SKM-1 treated with dmso at 0.1 percent for 144 hours (cell line): Measurements from ENCODE around the gene SCTR.
"Not testable (repeated sequence)": the region's sequence is repeated elsewhere in the genome, so short reads cannot be mapped to it uniquely, and the experiment has no call there.

Source experiments
- DNase-seq: peaks from one replicate; lab custom pipeline; 2025; ENCODE audit not compliant: unreplicated experiment; lab: John Stamatoyannopoulos, UW

SCTR gene

GRCh38 chr2:119417908-119418307 lies 106.4 kb downstream of the SCTR start:
- DNase-seq, result no peak

- no peak for DNase-seq
Measured at GRCh38 chr2:119416299-119416923, 107.9 kb downstream of the SCTR start.

- no peak for DNase-seq
Measured at GRCh38 chr2:119415630-119416029, 108.7 kb downstream of the SCTR start.

- no peak for DNase-seq
Measured at GRCh38 chr2:119414894-119415293, 109.4 kb downstream of the SCTR start.

GRCh38 chr2:119409506-119409905 lies 114.8 kb downstream of the SCTR start:
- no peak for DNase-seq

- no peak for DNase-seq
Measured at GRCh38 chr2:119408221-119408619, 116.1 kb downstream of the SCTR start.

GRCh38 chr2:119407430-119408220 lies 116.7 kb downstream of the SCTR start:
- peak; percentile 61 for DNase-seq

GRCh38 chr2:119405151-119405550 lies 119.1 kb downstream of the SCTR start:
- DNase-seq, result no peak

GRCh38 chr2:119403618-119404017 lies 120.7 kb downstream of the SCTR start:
- not testable (repeated sequence) for DNase-seq

- peak; percentile 78 for DNase-seq
Measured at GRCh38 chr2:119402645-119403560, 121.4 kb downstream of the SCTR start.

GRCh38 chr2:119402106-119402505 lies 122.2 kb downstream of the SCTR start:
- no peak for DNase-seq

- DNase-seq, result no peak
Measured at GRCh38 chr2:119397196-119397595, 127.1 kb downstream of the SCTR start.

- peak; percentile 6 for DNase-seq
Measured at GRCh38 chr2:119393971-119394748, 130.1 kb downstream of the SCTR start.
